Cardiac muscle cell (in vitro differentiated cells and primary cell): ENCODE measurements around the gene CXorf58. TPM values are rescaled to one million over a fixed set of nuclear protein-coding genes. Genes with fewer than 3 reads are reported as not detected.
A peak's percentile ranks its signal among the peaks of the same experiment; 100 is the strongest.
"Not testable (repeated sequence)": the region's sequence is repeated elsewhere in the genome, so short reads cannot be mapped to it uniquely, and the experiment has no call there.

ENCODE experiments used
- DNase-seq, 2 donors: peaks; one replicate each; pipeline versions ENCODE4 v3.0.0 to v3.0.0-alpha.2; 2010 to 2017; ENCODE audit warnings: low read depth in 1 of 2, low spot score in 1 of 2
- H3K27ac ChIP-seq: fragments of 200-600 bp; sonication (generic); 2 replicates; pipeline ENCODE4 v1.5.1; 2016
- H3K27me3 ChIP-seq: fragments of 200-600 bp; sonication (generic); 2 replicates; pipeline ENCODE4 v1.6.0; 2016; ENCODE audit warnings: control low read depth
- H3K36me3 ChIP-seq: fragments of 200-600 bp; sonication (generic); 2 replicates; pipeline ENCODE4 v1.5.1; 2016; ENCODE audit warnings: control low read depth
- H3K4me1 ChIP-seq: fragments of 200-600 bp; sonication (generic); 2 replicates; pipeline ENCODE4 v1.8.1; 2017; ENCODE audit warnings: low read depth, mild to moderate bottlenecking, mixed run types
- H3K4me3 ChIP-seq: fragments of 200-600 bp; sonication (generic); 2 replicates; pipeline ENCODE4 v1.5.1; 2016; ENCODE audit warnings: mild to moderate bottlenecking
- H3K9me3 ChIP-seq: fragments of 200-600 bp; sonication (generic); 2 replicates; pipeline ENCODE4 v1.5.1; 2017; ENCODE audit warnings: low read depth, mild to moderate bottlenecking, control low read depth
- polyA plus RNA-seq: library from polyadenylated mRNA; unstranded; fragments of >200 nt; fragmentation: Nextera tagmentation; extraction: Ambion mirVana; gene quantifications from 2 replicates; pipeline ENCODE4 v1.2.1, GENCODE V29; 2016
- total RNA-seq: library from RNA; depleted of rRNA; stranded (reverse); fragments of >200 nt; gene quantifications from 2 replicates; pipeline ENCODE4 v1.2.3, GENCODE V29; 2016
- TF ChIP-seq, protein P1 (sequence below): IDR thresholded peaks from 2 replicates; pipeline ENCODE4 v1.5.1; 2012; ENCODE audit warnings: low read depth, mild to moderate bottlenecking, low read length

CXorf58 gene, protein sequence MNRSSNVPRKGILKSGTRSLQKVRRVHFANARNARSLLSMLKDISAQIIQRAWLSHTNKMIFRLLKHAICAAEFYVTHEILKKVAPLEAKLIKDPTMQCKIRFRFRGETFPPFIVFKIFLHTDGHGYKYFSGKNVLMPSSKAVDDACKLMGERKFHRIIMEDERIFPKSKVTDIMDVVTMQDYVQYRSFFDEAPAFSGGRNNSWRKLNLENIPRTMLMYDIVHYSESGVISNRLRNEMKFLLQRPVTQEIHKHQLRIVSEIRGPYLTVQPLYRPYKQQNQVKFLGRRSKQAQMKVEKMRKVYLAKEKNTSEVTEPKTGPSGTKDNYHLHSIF
- total RNA-seq (0.21 and 0.45 TPM in 2 replicates), polyA plus RNA-seq (0.43 and 0.90 TPM in 2 replicates)

DNA sequence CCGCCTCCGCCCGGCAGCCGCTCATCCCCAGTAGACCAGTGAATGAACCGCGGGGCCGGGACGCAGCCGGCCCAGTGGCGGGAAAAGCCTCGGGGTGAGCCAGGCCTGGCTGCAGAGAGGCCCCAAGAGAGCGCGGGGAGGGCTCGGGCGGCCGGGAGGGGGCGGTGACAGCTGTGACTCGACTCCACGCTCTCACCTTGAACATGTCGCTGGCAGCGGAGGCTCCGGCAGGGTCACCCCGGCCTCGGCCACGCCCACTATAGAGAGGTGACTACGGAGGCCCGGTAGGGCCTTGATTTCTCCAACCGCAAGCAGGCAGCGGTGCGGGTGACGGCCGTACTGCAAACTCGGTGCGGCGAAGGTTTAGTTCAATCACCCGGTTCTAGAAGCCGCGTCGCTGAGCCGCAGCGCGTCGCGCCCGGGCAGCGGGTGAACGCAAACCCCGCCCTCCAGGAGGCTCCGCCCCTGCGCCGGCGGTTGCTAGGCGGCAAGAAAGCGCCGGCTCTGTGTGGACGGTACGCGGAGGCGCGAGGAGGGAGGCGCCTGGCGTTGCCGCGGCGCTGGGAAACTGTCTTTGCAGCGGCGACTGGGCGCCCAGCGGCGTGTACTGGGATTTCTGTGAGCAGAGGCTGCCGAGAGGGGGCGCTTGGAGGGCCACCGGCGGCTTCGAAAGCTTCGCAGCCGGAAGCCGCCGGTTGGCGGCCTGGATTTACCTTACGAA is at the start of gene CXorf58, which contains the start of gene APOO:
CXorf58 (plus strand) TSS at position 509 of the 721 bp plus-strand sequence. CDS start 2,297 bp downstream, outside the sequence.
APOO (minus strand) TSS at position 441 of the 721 bp plus-strand sequence; CDS start at position 205, 236 bp downstream.
- Histone ChIP-seq H3K27ac (peak within 1 kb of the TSS; percentile 86), H3K36me3 (no peaks in the 10 kb centered on the region), H3K4me1 (no peaks in the 10 kb centered on the region), H3K27me3 (no peaks in the 10 kb centered on the region), H3K4me3 (peak within 1 kb of the TSS; percentile 88), H3K9me3 (no peaks in the 10 kb centered on the region)
- peak; percentile 95 to 97 for DNase-seq
- TF ChIP-seq, protein P1, sequence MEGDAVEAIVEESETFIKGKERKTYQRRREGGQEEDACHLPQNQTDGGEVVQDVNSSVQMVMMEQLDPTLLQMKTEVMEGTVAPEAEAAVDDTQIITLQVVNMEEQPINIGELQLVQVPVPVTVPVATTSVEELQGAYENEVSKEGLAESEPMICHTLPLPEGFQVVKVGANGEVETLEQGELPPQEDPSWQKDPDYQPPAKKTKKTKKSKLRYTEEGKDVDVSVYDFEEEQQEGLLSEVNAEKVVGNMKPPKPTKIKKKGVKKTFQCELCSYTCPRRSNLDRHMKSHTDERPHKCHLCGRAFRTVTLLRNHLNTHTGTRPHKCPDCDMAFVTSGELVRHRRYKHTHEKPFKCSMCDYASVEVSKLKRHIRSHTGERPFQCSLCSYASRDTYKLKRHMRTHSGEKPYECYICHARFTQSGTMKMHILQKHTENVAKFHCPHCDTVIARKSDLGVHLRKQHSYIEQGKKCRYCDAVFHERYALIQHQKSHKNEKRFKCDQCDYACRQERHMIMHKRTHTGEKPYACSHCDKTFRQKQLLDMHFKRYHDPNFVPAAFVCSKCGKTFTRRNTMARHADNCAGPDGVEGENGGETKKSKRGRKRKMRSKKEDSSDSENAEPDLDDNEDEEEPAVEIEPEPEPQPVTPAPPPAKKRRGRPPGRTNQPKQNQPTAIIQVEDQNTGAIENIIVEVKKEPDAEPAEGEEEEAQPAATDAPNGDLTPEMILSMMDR: peak; percentile 70

DNA sequence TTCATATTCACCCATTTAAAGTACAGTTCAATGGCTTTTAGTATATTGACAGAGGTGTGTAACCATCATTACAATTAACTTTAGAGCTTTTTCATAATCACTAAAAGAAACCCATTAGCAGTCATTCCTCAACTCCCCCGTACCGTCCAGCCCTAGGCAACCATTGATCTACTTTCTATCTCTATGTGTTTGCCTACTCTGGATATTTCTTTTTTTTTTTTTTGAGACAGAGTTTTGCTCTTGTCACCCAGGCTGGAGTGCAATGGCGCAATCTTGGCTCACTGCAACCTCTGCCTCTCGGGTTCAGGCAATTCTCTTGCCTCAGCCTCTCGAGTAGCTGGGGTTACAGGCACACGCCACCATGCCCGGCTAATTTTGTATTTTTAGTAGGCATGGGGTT is 48.6 kb upstream of the CXorf58 start:
- not testable (repeated sequence) for H3K27ac ChIP-seq, H3K36me3 ChIP-seq, H3K9me3 ChIP-seq, H3K27me3 ChIP-seq, DNase-seq, H3K4me3 ChIP-seq, H3K4me1 ChIP-seq

DNA sequence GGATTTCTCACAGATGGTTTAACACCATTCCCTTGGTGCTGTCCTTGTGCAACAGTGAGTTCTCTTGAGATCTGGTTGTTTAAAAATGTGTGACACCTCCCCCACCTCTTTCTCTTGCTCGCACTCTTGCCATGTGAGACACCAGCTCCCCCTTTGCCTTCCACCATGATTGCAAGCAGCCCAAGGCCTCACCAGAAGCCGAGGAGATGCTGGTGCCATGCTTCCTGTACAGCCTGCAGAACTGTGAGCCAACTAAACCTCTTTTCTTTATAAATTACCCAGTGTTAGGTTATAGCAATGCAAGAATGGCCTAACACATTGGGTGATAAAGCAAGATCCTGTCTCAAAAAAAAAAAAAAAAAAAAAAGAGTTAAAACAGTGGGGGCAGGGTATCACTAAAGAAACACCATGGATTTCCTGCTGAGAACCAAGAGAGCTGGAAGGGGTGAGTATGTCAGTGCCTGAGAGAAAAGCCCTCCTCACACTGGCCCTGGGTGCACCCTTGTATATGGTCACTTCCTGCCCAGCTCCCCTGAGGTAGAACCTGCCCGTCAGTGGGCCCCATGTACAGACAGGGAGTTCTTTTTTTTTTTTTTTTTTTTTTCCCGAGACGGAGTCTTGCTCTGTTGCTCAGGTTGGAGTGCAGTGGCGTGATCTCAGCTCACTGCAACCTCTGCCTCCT is 46.5 kb upstream of the CXorf58 start:
- no peaks in the 10 kb centered on the region for H3K4me1 ChIP-seq
- no peak for DNase-seq
- H3K4me3 ChIP-seq: no peak overlapping the region
- no peak overlapping the region for H3K27ac ChIP-seq
- H3K9me3 ChIP-seq: no peaks in the 10 kb centered on the region
- TF ChIP-seq, protein P1: no peak
- H3K36me3 ChIP-seq: peaks cover 9% of the 10 kb centered on the region
- no peaks in the 10 kb centered on the region for H3K27me3 ChIP-seq

DNA sequence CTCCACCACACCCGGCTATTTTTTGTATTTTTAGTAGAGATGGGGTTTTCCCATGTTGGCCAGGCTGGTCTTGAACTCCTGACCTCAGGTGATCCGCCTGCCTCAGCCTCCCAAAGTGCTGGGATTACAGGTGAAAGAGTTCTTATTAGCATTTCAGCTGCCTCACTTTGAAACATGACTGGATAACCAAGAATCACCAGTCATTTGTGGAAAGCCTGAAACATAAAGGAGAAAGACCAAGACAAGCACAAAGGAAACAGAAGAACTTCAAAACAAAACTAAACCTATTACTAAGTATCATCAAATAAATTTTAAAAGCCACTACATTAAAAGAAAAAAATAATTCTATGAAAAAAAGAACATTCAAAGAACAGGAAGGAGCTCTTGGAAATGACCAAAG is 45.9 kb upstream of the CXorf58 start:
- not testable (repeated sequence) for H3K4me3 ChIP-seq, H3K9me3 ChIP-seq, DNase-seq, H3K36me3 ChIP-seq, H3K27me3 ChIP-seq, H3K27ac ChIP-seq, H3K4me1 ChIP-seq

DNA sequence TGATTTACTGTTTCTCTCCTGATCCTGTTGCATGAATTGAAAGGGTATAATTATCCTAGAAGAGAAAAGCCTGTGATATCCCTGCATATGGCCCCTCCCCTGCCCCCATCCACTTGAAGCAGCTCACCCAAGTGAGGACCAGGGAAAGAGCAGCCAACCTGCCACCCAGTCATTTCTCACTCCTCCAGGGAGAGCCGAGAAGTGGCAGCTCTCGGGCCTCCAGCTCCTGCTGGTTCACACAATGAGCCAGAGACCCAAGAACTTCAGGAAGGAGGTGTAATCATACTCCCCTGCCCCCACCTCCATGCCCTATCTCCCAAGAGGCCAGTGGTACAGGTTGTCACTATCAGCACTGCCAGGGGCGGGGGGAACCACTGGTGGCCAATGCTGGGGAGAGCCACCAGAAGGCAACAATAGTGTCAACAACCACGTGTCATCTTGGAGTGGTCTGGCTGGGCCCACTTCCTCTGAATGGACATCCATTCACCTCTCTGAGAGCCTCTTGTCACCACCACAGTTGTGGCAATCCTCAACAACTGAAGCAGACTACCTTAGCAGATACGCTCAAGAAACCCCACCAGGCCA is 43.0 kb upstream of the CXorf58 start:
- Histone ChIP-seq H3K4me1 (no peaks in the 10 kb centered on the region), H3K27ac (no peak overlapping the region), H3K9me3 (no peaks in the 10 kb centered on the region), H3K4me3 (no peak overlapping the region), H3K27me3 (no peaks in the 10 kb centered on the region), H3K36me3 (no peaks in the 10 kb centered on the region)
- TF ChIP-seq, protein P1: no peak
- no peak for DNase-seq

DNA sequence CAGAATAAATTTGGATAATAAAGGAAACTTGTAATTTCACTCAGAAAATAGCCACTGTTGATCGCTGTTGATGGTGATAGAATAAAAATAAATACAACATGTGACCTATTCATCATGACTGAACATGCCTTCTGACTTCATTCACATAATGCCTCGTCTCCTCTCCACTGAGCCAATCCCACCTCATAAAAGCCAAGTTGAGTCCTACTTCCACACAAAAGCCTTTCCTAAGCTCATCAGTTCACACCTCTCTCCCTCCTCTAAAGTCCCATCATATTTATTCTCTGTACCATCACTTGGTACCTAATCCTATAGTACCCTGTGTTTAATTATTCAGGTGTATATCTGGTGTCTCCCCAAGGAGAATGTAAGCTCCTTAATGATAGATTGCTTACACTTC is 37.8 kb upstream of the CXorf58 start:
- H3K27me3 ChIP-seq: no peaks in the 10 kb centered on the region

More for the DNA sequence above, 37.8 kb upstream of the CXorf58 start:
- no peak overlapping the region for H3K4me3 ChIP-seq
- TF ChIP-seq, protein P1: no peak
- no peaks in the 10 kb centered on the region for H3K36me3 ChIP-seq
- DNase-seq: no peak
- no peaks in the 10 kb centered on the region for H3K4me1 ChIP-seq
- no peak overlapping the region for H3K27ac ChIP-seq
- no peaks in the 10 kb centered on the region for H3K9me3 ChIP-seq
